ENCODE results near the gene FAM219A. TPM values are rescaled to one million over a fixed set of nuclear protein-coding genes. Genes with fewer than 3 reads are reported as not detected.

FAM219A gene
- total RNA-seq, 4 donors from 2014 or later = 12.6 to 19.2 (median 17.0) TPM

DNA sequence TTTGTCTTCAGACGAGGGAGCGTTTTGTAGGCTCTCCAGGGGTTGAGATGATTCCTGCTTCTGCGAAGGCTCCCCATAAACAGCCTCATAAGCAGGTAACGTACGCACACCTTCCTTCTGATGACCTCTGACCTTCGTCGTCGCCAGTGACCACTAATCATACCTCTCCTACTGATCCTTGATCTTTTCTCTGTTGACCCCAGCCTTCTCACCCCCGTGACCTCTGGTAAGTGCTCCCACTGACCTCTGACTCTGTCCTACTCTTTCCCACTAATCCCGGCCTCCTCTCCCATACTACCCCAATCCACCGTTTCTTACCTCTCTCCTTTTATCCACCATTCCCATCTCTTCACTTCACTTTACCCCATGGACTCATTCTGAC is 580 bp upstream of the FAM219A start:
- no peaks in the 10 kb centered on the region for H3K36me3 ChIP-seq
- intact Hi-C loops (cut with DNase I) = loop anchor here (5.0 kb wide), 1 partner anchor 153 kb away; the partner anchor contains the start of gene RPP25L
- DNase-seq (ENCODE audit: extremely low spot score) = no peak
- 17% methylated on average over 11 of the region's 11 CpGs for WGBS
- H3K27ac ChIP-seq (replicated peaks in 1 of 4) = no peak overlapping the region
- peaks cover 34 to 49% (median 44%) of the 10 kb centered on the region in 4 donors for H3K4me1 ChIP-seq
- TF ChIP-seq EP300 (IDR thresholded peaks at IDR 0.05) = no peak
- TF ChIP-seq POLR2A (IDR thresholded peaks at IDR 0.05; ENCODE audit: low read depth) = no peak
- TF ChIP-seq, protein P1, sequence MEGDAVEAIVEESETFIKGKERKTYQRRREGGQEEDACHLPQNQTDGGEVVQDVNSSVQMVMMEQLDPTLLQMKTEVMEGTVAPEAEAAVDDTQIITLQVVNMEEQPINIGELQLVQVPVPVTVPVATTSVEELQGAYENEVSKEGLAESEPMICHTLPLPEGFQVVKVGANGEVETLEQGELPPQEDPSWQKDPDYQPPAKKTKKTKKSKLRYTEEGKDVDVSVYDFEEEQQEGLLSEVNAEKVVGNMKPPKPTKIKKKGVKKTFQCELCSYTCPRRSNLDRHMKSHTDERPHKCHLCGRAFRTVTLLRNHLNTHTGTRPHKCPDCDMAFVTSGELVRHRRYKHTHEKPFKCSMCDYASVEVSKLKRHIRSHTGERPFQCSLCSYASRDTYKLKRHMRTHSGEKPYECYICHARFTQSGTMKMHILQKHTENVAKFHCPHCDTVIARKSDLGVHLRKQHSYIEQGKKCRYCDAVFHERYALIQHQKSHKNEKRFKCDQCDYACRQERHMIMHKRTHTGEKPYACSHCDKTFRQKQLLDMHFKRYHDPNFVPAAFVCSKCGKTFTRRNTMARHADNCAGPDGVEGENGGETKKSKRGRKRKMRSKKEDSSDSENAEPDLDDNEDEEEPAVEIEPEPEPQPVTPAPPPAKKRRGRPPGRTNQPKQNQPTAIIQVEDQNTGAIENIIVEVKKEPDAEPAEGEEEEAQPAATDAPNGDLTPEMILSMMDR (IDR thresholded peaks at IDR 0.05) = no peak
- TF ChIP-seq POLR2AphosphoS5 (IDR thresholded peaks at IDR 0.05) = no peak
- H3K27me3 ChIP-seq = no peaks in the 10 kb centered on the region
- no peaks in the 10 kb centered on the region for H3K9me3 ChIP-seq
- peak overlapping the region; percentile 82 to 83 (median 82) for H3K4me3 ChIP-seq

DNA sequence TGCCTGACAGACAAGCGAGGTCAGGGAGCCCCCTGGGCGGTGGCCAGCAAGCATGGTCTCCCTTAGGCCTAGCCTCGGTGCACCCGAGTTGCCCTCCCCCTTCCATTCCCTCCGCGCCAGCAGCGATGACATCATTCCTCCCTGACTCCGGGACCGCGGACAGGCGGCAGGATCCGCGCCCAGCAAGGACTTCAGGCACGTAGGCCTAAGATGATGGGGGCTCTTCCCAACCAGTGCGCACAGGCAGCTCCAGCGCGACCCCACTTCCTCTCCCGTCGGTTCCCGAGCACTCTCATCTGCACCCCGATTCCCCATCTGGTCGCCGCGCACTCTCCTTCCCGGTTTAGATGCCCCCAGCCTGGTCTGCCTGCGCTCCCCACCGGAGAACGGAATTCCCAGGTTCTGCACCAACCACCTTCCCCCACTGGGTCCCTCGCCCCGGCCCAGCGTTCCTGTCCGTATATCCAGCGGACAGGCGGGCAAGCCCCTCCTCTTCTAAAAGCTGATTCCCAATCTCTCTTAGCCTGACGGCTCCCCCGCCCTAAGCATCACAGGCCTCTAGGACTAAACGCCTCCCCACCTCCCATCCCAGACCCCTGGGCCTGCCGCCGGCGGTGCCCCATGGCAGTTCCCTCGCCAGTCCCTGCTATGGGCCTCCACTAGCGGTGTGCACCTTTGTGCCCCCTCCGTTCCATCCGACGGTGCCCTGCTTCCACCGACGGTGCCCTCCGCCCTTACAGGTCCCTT is 931 bp downstream of the FAM219A start:
- H3K27ac ChIP-seq (replicated peaks in 1 of 4) = peak overlapping the region; percentile 83 to 93 (median 87)
- no peaks in the 10 kb centered on the region for H3K27me3 ChIP-seq
- WGBS = under 1% methylated on average over 31 of the region's 48 CpGs
- no peak for DNase-seq (ENCODE audit: extremely low spot score)
- peak; percentile 23 for TF ChIP-seq POLR2A (IDR thresholded peaks at IDR 0.05; ENCODE audit: low read depth)
- TF ChIP-seq POLR2AphosphoS5 (IDR thresholded peaks at IDR 0.05) = peak; percentile 89 to 91
- TF ChIP-seq EP300 (IDR thresholded peaks at IDR 0.05) = no peak
- TF ChIP-seq, protein P1 (IDR thresholded peaks at IDR 0.05) = no peak
- H3K4me3 ChIP-seq = peak overlapping the region; percentile 82 to 83 (median 82)
- no peaks in the 10 kb centered on the region for H3K36me3 ChIP-seq
- H3K9me3 ChIP-seq = no peaks in the 10 kb centered on the region
- intact Hi-C loops (cut with DNase I) = loop anchor here (5.0 kb wide), 1 partner anchor 155 kb away; the partner anchor contains the start of gene RPP25L
- peaks cover 39 to 57% (median 54%) of the 10 kb centered on the region in 4 donors for H3K4me1 ChIP-seq

DNA sequence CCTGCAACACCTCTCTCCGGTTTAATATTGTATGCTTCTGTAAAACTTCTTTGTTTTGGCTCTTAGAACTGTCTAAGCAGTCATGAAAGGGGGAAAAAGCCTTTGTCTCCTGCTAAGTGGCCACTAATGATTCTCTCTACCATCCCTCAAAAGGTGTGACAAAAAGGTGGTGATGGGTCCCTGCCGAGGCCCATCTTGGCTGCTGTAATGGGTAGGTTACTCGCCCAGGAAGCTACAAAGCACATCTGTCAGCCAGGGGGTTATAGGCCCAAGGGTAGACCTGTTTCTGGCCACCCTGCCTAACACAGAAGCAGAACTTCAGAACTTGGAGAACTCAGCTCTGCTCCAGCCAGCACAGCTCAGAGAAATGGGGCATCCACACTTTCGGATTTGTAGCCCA is 1.6 kb downstream of the FAM219A start:
- 37% methylated on average over 2 of the region's 4 CpGs for WGBS
- no peaks in the 10 kb centered on the region for H3K9me3 ChIP-seq
- TF ChIP-seq, protein P1 (IDR thresholded peaks at IDR 0.05) = no peak
- TF ChIP-seq EP300 (IDR thresholded peaks at IDR 0.05) (no peak), POLR2AphosphoS5 (IDR thresholded peaks at IDR 0.05) (no peak), POLR2A (IDR thresholded peaks at IDR 0.05; ENCODE audit: low read depth) (no peak)
- intact Hi-C loops (cut with DNase I) = loop anchor here (5.0 kb wide), 1 partner anchor 156 kb away; the partner anchor contains the start of gene RPP25L
- peak overlapping the region; percentile 82 to 83 (median 82) for H3K4me3 ChIP-seq
- peaks cover 43 to 64% (median 61%) of the 10 kb centered on the region in 4 donors for H3K4me1 ChIP-seq
- peak overlapping the region; percentile 83 to 93 (median 87) for H3K27ac ChIP-seq (replicated peaks in 1 of 4)
- H3K27me3 ChIP-seq = no peaks in the 10 kb centered on the region
- H3K36me3 ChIP-seq = no peaks in the 10 kb centered on the region
- no peak for DNase-seq (ENCODE audit: extremely low spot score)

DNA sequence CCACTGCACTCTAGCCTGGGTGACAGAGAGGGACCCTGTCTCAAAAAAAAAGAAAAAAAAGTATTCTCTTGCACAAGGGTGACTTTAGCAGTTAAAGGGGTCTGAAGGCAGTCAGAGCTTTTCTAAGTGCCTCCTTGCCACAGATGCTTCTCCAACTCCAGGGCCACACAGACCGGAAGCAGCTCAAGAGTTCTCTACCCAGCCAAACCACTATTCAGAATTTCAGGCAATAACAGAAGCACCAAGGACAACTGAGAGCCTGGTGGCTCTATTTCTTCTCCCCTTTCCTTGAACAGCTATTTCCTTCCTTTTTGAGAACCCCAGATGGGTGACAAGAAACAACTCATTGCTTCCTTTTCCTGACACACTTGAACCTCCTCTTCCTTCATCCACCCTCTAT is 2.2 kb downstream of the FAM219A start:
- 87% methylated on average over 1 of the region's 1 CpG for WGBS
- Histone ChIP-seq H3K27ac (replicated peaks in 1 of 4) (peak overlapping the region; percentile 83 to 93 (median 87)), H3K4me1 (peaks cover 49 to 70% (median 67%) of the 10 kb centered on the region in 4 donors), H3K36me3 (no peaks in the 10 kb centered on the region), H3K27me3 (no peaks in the 10 kb centered on the region), H3K9me3 (no peaks in the 10 kb centered on the region), H3K4me3 (no peak overlapping the region)
- TF ChIP-seq POLR2AphosphoS5 (IDR thresholded peaks at IDR 0.05) (no peak), POLR2A (IDR thresholded peaks at IDR 0.05; ENCODE audit: low read depth) (no peak), EP300 (IDR thresholded peaks at IDR 0.05) (no peak)
- TF ChIP-seq, protein P1 (IDR thresholded peaks at IDR 0.05) = no peak
- intact Hi-C loops (cut with DNase I) = loop anchor here (5.0 kb wide), 1 partner anchor 156 kb away; the partner anchor contains the start of gene RPP25L
- no peak for DNase-seq (ENCODE audit: extremely low spot score)

All from esophagus muscularis mucosa (tissue), 4 donors.